Ovary (tissue), 9 donors: ENCODE data around the gene ZNF556. TPM values are rescaled to one million over a fixed set of nuclear protein-coding genes. Genes with fewer than 3 reads are reported as not detected.

ENCODE experiments used
- DNase-seq, 5 donors: peaks; one replicate each; pipeline ENCODE4 v3.0.0-alpha.2; 2019 to 2020
- H3K27ac ChIP-seq, 2 donors: fragments of 200-600 bp; one replicate each; pipeline versions ENCODE4 v1.5.1 to v1.8.0; 2019 to 2022
- H3K27me3 ChIP-seq: fragments of 200-600 bp; one replicate; pipeline ENCODE4 v1.8.0; 2022
- H3K36me3 ChIP-seq: fragments of 200-600 bp; sonication (generic); one replicate; pipeline ENCODE4 v1.5.1; 2019
- H3K4me1 ChIP-seq: one replicate; pipeline ENCODE4 v1.8.1; 2013; ENCODE audit warnings: mild to moderate bottlenecking, moderate library complexity; ENCODE audit not compliant: insufficient read depth
- H3K4me3 ChIP-seq: fragments of 200-600 bp; sonication (generic); one replicate; pipeline ENCODE4 v1.5.1; 2017
- H3K9me3 ChIP-seq, 2 donors: fragments of 200-600 bp in 1 of 2; sonication (generic) in 1 of 2; one replicate each; pipeline versions ENCODE4 v1.5.1 to v1.8.1; 2013 to 2019; ENCODE audit warnings: mild to moderate bottlenecking in 1 of 2, moderate library complexity in 1 of 2
- CTCF ChIP-seq, 3 donors: fragments of 450-650 bp in 2 of 3; fragments of 200-600 bp in 1 of 3; IDR thresholded peaks; one replicate each; pipeline versions ENCODE4 v1.5.1 to v1.8.0; 2016 to 2022; ENCODE audit warnings: antibody characterized with exemption in 3 of 3, mild to moderate bottlenecking in 1 of 3
- EP300 ChIP-seq: sonication (generic); formaldehyde crosslinking; IDR thresholded peaks from one replicate; pipeline ENCODE4 v1.6.1; 2017; ENCODE audit warnings: antibody characterized with exemption
- POLR2A ChIP-seq: fragments of 450-650 bp; IDR thresholded peaks from one replicate; pipeline ENCODE4 v1.6.1; 2017; ENCODE audit warnings: antibody characterized with exemption, mild to moderate bottlenecking, moderate library complexity
- WGBS, 3 donors: extraction: QIAGEN DNeasy Blood & Tissue Kit in 1 of 3; methylation state at CpG; one replicate each; pipeline versions ENCODE4 v1.1.5 to v1.1.7; 2013 to 2017; 5-methylcytosine and 5-hydroxymethylcytosine counted together
- intact Hi-C, 4 donors: fragments of 100-400 bp; cut with DNase I; formaldehyde crosslinking; loops; one replicate each; pipeline versions ENCODE4 v1.11.0 to v1.15.1; 2022 to 2023
- polyA plus RNA-seq, 2 donors: library from polyadenylated mRNA; stranded (reverse); fragments of 200-250 nt in 1 of 2; fragments of 350-450 nt in 1 of 2; fragmentation: Illumina TruSeq in 1 of 2; extraction: RNeasy Lipid Tissue Mini Kit (QIAGEN cat#74804) in 1 of 2; gene quantifications; one replicate each; pipeline ENCODE4 v1.2.3, GENCODE V29; 2013 to 2014
- total RNA-seq, 7 donors: library from RNA; depleted of rRNA in 2 of 7; stranded (reverse); fragments of >200 nt in 2 of 7; fragmentation: NEBNext Ultra II Directional in 3 of 7; extraction: Animal tissue kit (Norgen Biotek cat#: 25700) in 3 of 7; gene quantifications; one replicate each; pipeline versions ENCODE4 v1.1.0 to v1.2.4, GENCODE V29; 2016 to 2023
- donor health status: DM: no; HTN: no; CAD: no; lungs with moderate emphysema.
- donor health status: DM: no; HTN: no; CAD: no.
- donor health status: Bipolar disorder and iron deficiency.
- donor health status: DM: yes; HTN: yes; CAD: no.
- donor health status: DM: no; HTN: no; CAD: no.
- donor health status: DM: yes; HTN: yes; CAD: no.

The ZNF556 gene
- total and polyA plus RNA-seq, 9 donors, result 2.8 to 9.0 (median 6.7) TPM

- WGBS, 3 donors, result 88 to 92% (median 92%) methylated on average over 11 of the region's 11 CpGs
- Histone ChIP-seq H3K27me3 (no peaks in the 10 kb centered on the region), H3K36me3 (no peaks in the 10 kb centered on the region), H3K27ac (no peak overlapping the region), H3K4me3 (no peak overlapping the region), H3K4me1 (peaks cover 6% of the 10 kb centered on the region), H3K9me3 (no peaks in the 10 kb centered on the region)
- DNase-seq, result peak in 1 of 5 donors; percentile 0
- TF ChIP-seq POLR2A (no peak), EP300 (no peak), CTCF (IDR thresholded peaks at IDR 0.05) (no peak)
- intact Hi-C loops, result no loop called here
Observed at GRCh38 chr19:2905918-2906519, 38.9 kb downstream of the ZNF556 start.

GRCh38 chr19:2906631-2907195 is 39.6 kb downstream of the ZNF556 start:
- WGBS, 3 donors, result 89 to 91% (median 90%) methylated on average over 20 of the region's 20 CpGs
- H3K27ac ChIP-seq, result no peak overlapping the region
- no peaks in the 10 kb centered on the region for H3K9me3 ChIP-seq
- H3K27me3 ChIP-seq, result no peaks in the 10 kb centered on the region
- H3K36me3 ChIP-seq, result no peaks in the 10 kb centered on the region
- no peak for DNase-seq
- TF ChIP-seq EP300 (no peak), CTCF (IDR thresholded peaks at IDR 0.05) (no peak), POLR2A (no peak)
- peaks cover 4% of the 10 kb centered on the region for H3K4me1 ChIP-seq
- H3K4me3 ChIP-seq, result no peak overlapping the region
- intact Hi-C loops, result no loop called here

GRCh38 chr19:2912306-2912705 is 45.2 kb downstream of the ZNF556 start:
- H3K9me3 ChIP-seq, result no peaks in the 10 kb centered on the region
- no peaks in the 10 kb centered on the region for H3K36me3 ChIP-seq
- TF ChIP-seq CTCF (IDR thresholded peaks at IDR 0.05) (no peak), EP300 (no peak), POLR2A (no peak)
- H3K4me3 ChIP-seq, result no peak overlapping the region
- WGBS, 3 donors, result 92 to 97% (median 94%) methylated on average over 5 of the region's 5 CpGs
- no peak overlapping the region for H3K27ac ChIP-seq
- intact Hi-C loops, result no loop called here
- H3K4me1 ChIP-seq, result no peaks in the 10 kb centered on the region
- H3K27me3 ChIP-seq, result no peaks in the 10 kb centered on the region
- DNase-seq, result no peak

- H3K36me3 ChIP-seq, result no peaks in the 10 kb centered on the region
- 88 to 93% (median 92%) methylated on average over 16 of the region's 16 CpGs for WGBS, 3 donors
Observed at GRCh38 chr19:2917275-2918184, 50.4 kb downstream of the ZNF556 start.

More at GRCh38 chr19:2917275-2918184, 50.4 kb downstream of the ZNF556 start:
- H3K4me1 ChIP-seq, result peaks cover 1% of the 10 kb centered on the region
- H3K9me3 ChIP-seq, result no peaks in the 10 kb centered on the region
- H3K4me3 ChIP-seq, result no peak overlapping the region
- no peaks in the 10 kb centered on the region for H3K27me3 ChIP-seq
- intact Hi-C loops, result no loop called here
- TF ChIP-seq CTCF (IDR thresholded peaks at IDR 0.05), result no peak
- no peak for TF ChIP-seq EP300
- TF ChIP-seq POLR2A, result no peak
- H3K27ac ChIP-seq, result no peak overlapping the region
- DNase-seq, result no peak
